RWPE1 (cell line): ENCODE data around the gene RBMS2.
A peak's percentile ranks its signal among the peaks of the same experiment; 100 is the strongest.

Source experiments
- CTCF ChIA-PET: fragments of 350-600 bp; sonication (Branson Sonifier 250); formaldehyde crosslinking; extraction: SDS; loops from one replicate; lab custom pipeline; 2021; lab: Yijun Ruan, JAX
- POLR2A ChIA-PET: fragments of 400-600 bp; formaldehyde crosslinking; extraction: SDS; loops from one replicate; lab custom pipeline; 2020; ENCODE audit warnings: antibody characterized with exemption; ENCODE audit not compliant: low non-redundant PET; lab: Yijun Ruan, JAX
- DNase-seq: peaks from one replicate; pipeline ENCODE4 v3.0.0; 2012; ENCODE audit warnings: low spot score
- H3K27ac ChIP-seq: fragments of 450-650 bp; 2 replicates; pipeline ENCODE4 v1.5.1; 2017
- CTCF ChIP-seq: fragments of 450-650 bp; conservative IDR thresholded peaks from 2 replicates; pipeline ENCODE4 v1.5.1; 2017; ENCODE audit warnings: low read depth, mild to moderate bottlenecking

Gene RBMS2

GRCh38 chr12:56626701-56627100 lies 105.1 kb downstream of the RBMS2 start:
- ChIA-PET CTCF (no interaction called here), POLR2A (no interaction called here)
- no peak overlapping the region for H3K27ac ChIP-seq
- no peak for TF ChIP-seq CTCF
- DNase-seq = no peak

GRCh38 chr12:56628671-56629458 lies 107.2 kb downstream of the RBMS2 start:
- ChIA-PET CTCF (interaction anchor here (0.5 to 1.8 kb wide), 8 partner anchors 8 to 824 kb away, joined by 3 to 11 read pairs (median 3); no protein-coding TSS in a partner anchor), POLR2A (interaction anchor here (0.5 to 0.6 kb wide), 2 partner anchors 52 to 276 kb away, joined by 3 to 4 read pairs; no protein-coding TSS in a partner anchor)
- DNase-seq = no peak
- H3K27ac ChIP-seq = peak overlapping the region; percentile 87
- TF ChIP-seq CTCF = no peak

GRCh38 chr12:56629459-56630179 lies 108.0 kb downstream of the RBMS2 start:
- ChIA-PET POLR2A (interaction anchor here (0.8 kb wide), 1 partner anchor 17 kb away, joined by 4 read pairs; no protein-coding TSS in a partner anchor), CTCF (interaction anchor here (0.5 to 1.0 kb wide), 5 partner anchors 11 to 600 kb away, joined by 3 to 11 read pairs (median 3); no protein-coding TSS in a partner anchor)
- DNase-seq = no peak
- TF ChIP-seq CTCF = no peak
- H3K27ac ChIP-seq = peak overlapping the region; percentile 87

- H3K27ac ChIP-seq = peak within 1 kb of the TSS; percentile 87
- TF ChIP-seq CTCF = no peak
- ChIA-PET POLR2A (interaction anchor here (0.8 kb wide), 1 partner anchor 18 kb away, joined by 4 read pairs; no protein-coding TSS in a partner anchor), CTCF (interaction anchor here (1.0 kb wide), 1 partner anchor 11 kb away, joined by 3 read pairs; no protein-coding TSS in a partner anchor)
- peak; percentile 90 for DNase-seq
These were observed 108.6 kb downstream of the RBMS2 start, which contains the start of gene BAZ2A for GRCh38 chr12:56630180-56630632. TSS of gene BAZ2A (minus strand) at chr12:56630326. CDS start at chr12:56617530, 12,796 bp downstream.

GRCh38 chr12:56631790-56632700 lies 110.4 kb downstream of the RBMS2 start:
- no peak for TF ChIP-seq CTCF
- ChIA-PET CTCF (no interaction called here), POLR2A (no interaction called here)
- peak; percentile 66 for DNase-seq
- H3K27ac ChIP-seq = peak overlapping the region; percentile 95
